Type B pancreatic cell (in vitro differentiated cells): ENCODE data around the gene GLIS2. TPM values are rescaled to one million over a fixed set of nuclear protein-coding genes. Genes with fewer than 3 reads are reported as not detected.
"Not testable (repeated sequence)": the region's sequence is repeated elsewhere in the genome, so short reads cannot be mapped to it uniquely, and the experiment has no call there.

Experiments used
- DNase-seq: peaks from one replicate; pipeline ENCODE4 v3.0.0; 2021; ENCODE audit warnings: mixed read lengths; ENCODE audit not compliant: unreplicated experiment; ENCODE audit errors: extremely low spot score
- H3K27ac Mint-ChIP-seq: 2 replicates; pipeline ENCODE4 v1.8.0; 2021; ENCODE audit warnings: mild to moderate bottlenecking, mixed read lengths
- H3K27me3 Mint-ChIP-seq: 2 replicates; pipeline ENCODE4 v1.8.0; 2021; ENCODE audit warnings: mixed read lengths
- H3K36me3 Mint-ChIP-seq: 2 replicates; pipeline ENCODE4 v1.8.0; 2021; ENCODE audit warnings: mixed read lengths
- H3K4me1 Mint-ChIP-seq: one replicate; pipeline ENCODE4 v1.8.0; 2021; ENCODE audit warnings: mixed read lengths; ENCODE audit not compliant: unreplicated experiment
- H3K4me3 Mint-ChIP-seq: 2 replicates; pipeline ENCODE4 v1.8.0; 2021; ENCODE audit warnings: mild to moderate bottlenecking, mixed read lengths
- H3K9me3 Mint-ChIP-seq: 2 replicates; pipeline ENCODE4 v1.8.0; 2021; ENCODE audit warnings: mixed read lengths
- CTCF ChIP-seq: fragments of 200-600 bp; sonication (generic); conservative IDR thresholded peaks from 2 replicates; pipeline ENCODE4 v1.5.0; 2021; ENCODE audit warnings: antibody characterized with exemption, mild to moderate bottlenecking
- total RNA-seq: library from RNA; stranded (reverse); gene quantifications from 2 replicates; pipeline ENCODE4 v1.2.1, GENCODE V29; 2021; ENCODE audit warnings: low replicate concordance

The GLIS2 gene
- total RNA-seq, 1 donor from 2014 or later = 23.0 TPM

GRCh38 chr16:4333308-4333638, 17.4 kb downstream of the GLIS2 start:
- no peaks in the 10 kb centered on the region for H3K36me3 Mint-ChIP-seq
- no peak for DNase-seq
- no peaks in the 10 kb centered on the region for H3K27me3 Mint-ChIP-seq
- peaks cover 12% of the 10 kb centered on the region for H3K4me1 Mint-ChIP-seq
- H3K27ac Mint-ChIP-seq = no peak overlapping the region
- H3K4me3 Mint-ChIP-seq = no peak overlapping the region
- no peak for TF ChIP-seq CTCF
- H3K9me3 Mint-ChIP-seq = no peaks in the 10 kb centered on the region

- H3K4me3 Mint-ChIP-seq, H3K36me3 Mint-ChIP-seq, DNase-seq, H3K27me3 Mint-ChIP-seq, H3K27ac Mint-ChIP-seq, H3K9me3 Mint-ChIP-seq: not testable (repeated sequence)
- peaks cover 10% of the 10 kb centered on the region for H3K4me1 Mint-ChIP-seq
Measured at GRCh38 chr16:4333714-4334113, 17.8 kb downstream of the GLIS2 start.

GRCh38 chr16:4334724-4335495, 19.0 kb downstream of the GLIS2 start:
- no peak for TF ChIP-seq CTCF
- H3K4me1 Mint-ChIP-seq = peaks cover 6% of the 10 kb centered on the region

GRCh38 chr16:4336701-4337539, 21.1 kb downstream of the GLIS2 start:
- no peak overlapping the region for H3K4me3 Mint-ChIP-seq
- peaks cover 5% of the 10 kb centered on the region for H3K4me1 Mint-ChIP-seq
- H3K27ac Mint-ChIP-seq = no peak overlapping the region
- no peak for DNase-seq
- no peaks in the 10 kb centered on the region for H3K27me3 Mint-ChIP-seq
- H3K9me3 Mint-ChIP-seq = no peaks in the 10 kb centered on the region
- no peak for TF ChIP-seq CTCF
- H3K36me3 Mint-ChIP-seq = no peaks in the 10 kb centered on the region

More at GRCh38 chr16:4334724-4335495, 19.0 kb downstream of the GLIS2 start:
- H3K9me3 Mint-ChIP-seq = no peaks in the 10 kb centered on the region
- no peaks in the 10 kb centered on the region for H3K27me3 Mint-ChIP-seq
- no peak overlapping the region for H3K4me3 Mint-ChIP-seq
- H3K27ac Mint-ChIP-seq = no peak overlapping the region
- no peak for DNase-seq
- no peaks in the 10 kb centered on the region for H3K36me3 Mint-ChIP-seq

GRCh38 chr16:4337540-4338088, 21.7 kb downstream of the GLIS2 start:
- Mint-ChIP-seq H3K27me3 (no peaks in the 10 kb centered on the region), H3K27ac (no peak overlapping the region), H3K4me1 (peaks cover 5% of the 10 kb centered on the region), H3K9me3 (no peaks in the 10 kb centered on the region), H3K36me3 (no peaks in the 10 kb centered on the region), H3K4me3 (no peak overlapping the region)
- no peak for TF ChIP-seq CTCF
- no peak for DNase-seq

GRCh38 chr16:4338125-4338582, 22.3 kb downstream of the GLIS2 start:
- no peaks in the 10 kb centered on the region for H3K27me3 Mint-ChIP-seq
- H3K36me3 Mint-ChIP-seq = no peaks in the 10 kb centered on the region
- DNase-seq = no peak
- no peak overlapping the region for H3K27ac Mint-ChIP-seq
- TF ChIP-seq CTCF = no peak
- peaks cover 5% of the 10 kb centered on the region for H3K4me1 Mint-ChIP-seq
- no peaks in the 10 kb centered on the region for H3K9me3 Mint-ChIP-seq
- no peak overlapping the region for H3K4me3 Mint-ChIP-seq
